Hepatocyte (in vitro differentiated cells): ENCODE measurements around the gene LRP1B. TPM values are rescaled to one million over a fixed set of nuclear protein-coding genes. Genes with fewer than 3 reads are reported as not detected.
A peak's percentile ranks its signal among the peaks of the same experiment; 100 is the strongest.

Experiments used
- DNase-seq: peaks from one replicate; pipeline ENCODE4 v3.0.0-alpha.2; 2016; ENCODE audit warnings: low spot score
- H2AFZ ChIP-seq: fragments of 200-600 bp; sonication (generic); 2 replicates; pipeline ENCODE4 v1.6.0; 2016; ENCODE audit warnings: antibody characterized with exemption, mild to moderate bottlenecking
- H3K27ac ChIP-seq: fragments of 200-600 bp; sonication (generic); 2 replicates; pipeline ENCODE4 v1.5.1; 2016; ENCODE audit warnings: mild to moderate bottlenecking
- H3K27me3 ChIP-seq: fragments of 200-600 bp; sonication (generic); 2 replicates; pipeline ENCODE4 v1.6.1; 2016
- H3K36me3 ChIP-seq: fragments of 200-600 bp; sonication (generic); replicated peaks from 2 replicates; pipeline ENCODE4 v1.5.1; 2016; ENCODE audit warnings: low read depth; ENCODE audit not compliant: insufficient read depth
- H3K4me1 ChIP-seq: fragments of 200-600 bp; sonication (generic); 2 replicates; pipeline ENCODE4 v1.5.1; 2016; ENCODE audit warnings: mild to moderate bottlenecking, moderate library complexity; ENCODE audit not compliant: insufficient read depth
- H3K4me2 ChIP-seq: fragments of 200-600 bp; sonication (generic); 2 replicates; pipeline ENCODE4 v1.6.0; 2016
- H3K4me3 ChIP-seq: fragments of 200-600 bp; sonication (generic); 2 replicates; pipeline ENCODE4 v1.5.1; 2016; ENCODE audit warnings: mild to moderate bottlenecking
- H3K79me2 ChIP-seq: fragments of 200-600 bp; sonication (generic); 2 replicates; pipeline ENCODE4 v1.6.0; 2017; ENCODE audit warnings: mild to moderate bottlenecking
- H3K9me2 ChIP-seq: fragments of 200-600 bp; sonication (generic); replicated peaks from 2 replicates; pipeline ENCODE4 v1.6.0; 2017; ENCODE audit warnings: mild to moderate bottlenecking; ENCODE audit not compliant: insufficient read depth
- H3K9me3 ChIP-seq: fragments of 200-600 bp; sonication (generic); 2 replicates; pipeline ENCODE4 v1.5.1; 2016; ENCODE audit warnings: low read depth, mild to moderate bottlenecking
- H4K20me1 ChIP-seq: fragments of 200-600 bp; sonication (generic); 2 replicates; pipeline ENCODE4 v1.6.0; 2016; ENCODE audit warnings: mild to moderate bottlenecking; ENCODE audit not compliant: insufficient read depth, poor library complexity, severe bottlenecking
- CTCF ChIP-seq: fragments of 200-600 bp; sonication (generic); IDR thresholded peaks from 2 replicates; pipeline ENCODE4 v1.5.1; 2016; ENCODE audit warnings: antibody characterized with exemption, mild to moderate bottlenecking; ENCODE audit not compliant: poor library complexity
- EZH2 ChIP-seq: fragments of 200-600 bp; sonication (generic); IDR thresholded peaks from 2 replicates; pipeline ENCODE4 v1.6.1; 2016; ENCODE audit warnings: antibody characterized with exemption, mild to moderate bottlenecking, borderline replicate concordance
- EZH2phosphoT487 ChIP-seq: fragments of 200-600 bp; sonication (generic); IDR thresholded peaks from one replicate; pipeline ENCODE4 v1.6.1; 2018; ENCODE audit warnings: antibody characterized with exemption, mild to moderate bottlenecking, low read depth, moderate library complexity; ENCODE audit not compliant: unreplicated experiment, severe bottlenecking
- WGBS: methylation state at CpG from one replicate; pipeline ENCODE4 v1.1.6; 2016; ENCODE audit warnings: low lambda C conversion rate; ENCODE audit errors: missing lambda C conversion rate; 5-methylcytosine and 5-hydroxymethylcytosine counted together
- polyA plus RNA-seq: library from polyadenylated mRNA; unstranded; fragments of >200 nt; fragmentation: Nextera tagmentation; extraction: Ambion mirVana; gene quantifications from 2 replicates; pipeline ENCODE4 v1.2.1, GENCODE V29; 2016
- total RNA-seq: library from RNA; depleted of rRNA; stranded (reverse); fragments of >200 nt; gene quantifications from 2 replicates; pipeline ENCODE4 v1.2.3, GENCODE V29; 2014

The LRP1B gene
- total and polyA plus RNA-seq, 2 experiments from 2014 or later, result 0.65 to 2.0 TPM

GRCh38 chr2:141075753-141076152 is 1055.1 kb downstream of the LRP1B start:
- Histone ChIP-seq H3K27ac (no peak overlapping the region), H3K4me1 (no peaks in the 10 kb centered on the region), H3K36me3 (no peaks in the 10 kb centered on the region), H2AFZ (no peak overlapping the region), H3K79me2 (no peaks in the 10 kb centered on the region), H3K27me3 (no peaks in the 10 kb centered on the region), H3K9me2 (no peaks in the 10 kb centered on the region), H3K9me3 (no peaks in the 10 kb centered on the region), H3K4me3 (no peak overlapping the region), H4K20me1 (no peaks in the 10 kb centered on the region), H3K4me2 (peak overlapping the region; percentile 1)
- TF ChIP-seq EZH2 (no peak), EZH2phosphoT487 (no peak), CTCF (no peak)
- DNase-seq, result no peak

GRCh38 chr2:141068053-141068682 is 1062.6 kb downstream of the LRP1B start:
- H3K4me1 ChIP-seq, result no peaks in the 10 kb centered on the region
- WGBS, result 96% methylated on average over 9 of the region's 9 CpGs
- H3K4me2 ChIP-seq, result no peak overlapping the region
- no peak overlapping the region for H2AFZ ChIP-seq
- no peaks in the 10 kb centered on the region for H3K79me2 ChIP-seq
- no peak overlapping the region for H3K27ac ChIP-seq
- no peak overlapping the region for H3K4me3 ChIP-seq
- TF ChIP-seq EZH2 (no peak), CTCF (no peak), EZH2phosphoT487 (no peak)
- H3K9me3 ChIP-seq, result no peaks in the 10 kb centered on the region
- no peaks in the 10 kb centered on the region for H3K27me3 ChIP-seq
- H3K36me3 ChIP-seq, result no peaks in the 10 kb centered on the region
- no peaks in the 10 kb centered on the region for H3K9me2 ChIP-seq
- no peak for DNase-seq
- no peaks in the 10 kb centered on the region for H4K20me1 ChIP-seq

- H3K9me3 ChIP-seq, result no peaks in the 10 kb centered on the region
- H3K36me3 ChIP-seq, result no peaks in the 10 kb centered on the region
- no peaks in the 10 kb centered on the region for H4K20me1 ChIP-seq
- no peaks in the 10 kb centered on the region for H3K27me3 ChIP-seq
- H3K79me2 ChIP-seq, result no peaks in the 10 kb centered on the region
- 82% methylated on average over 4 of the region's 4 CpGs for WGBS
- H3K4me1 ChIP-seq, result no peaks in the 10 kb centered on the region
- no peak overlapping the region for H3K4me3 ChIP-seq
- no peaks in the 10 kb centered on the region for H3K9me2 ChIP-seq
- no peak for DNase-seq
- no peak overlapping the region for H3K4me2 ChIP-seq
- no peak overlapping the region for H2AFZ ChIP-seq
- H3K27ac ChIP-seq, result no peak overlapping the region
- TF ChIP-seq CTCF (no peak), EZH2 (no peak), EZH2phosphoT487 (no peak)
These were observed 1065.8 kb downstream of the LRP1B start for GRCh38 chr2:141065042-141065441.
